SK-N-SH treated with all-trans-retinoic acid at 6 μM for 48 hours (cell line): ENCODE results near the gene NUP88.

Source experiments
- RARB ChIP-seq: fragments of 250-450 bp; sonication (Bioruptor Pico); IDR thresholded peaks from 2 replicates; pipeline ENCODE4 v1.8.0; 2021; ENCODE audit warnings: mild to moderate bottlenecking, moderate library complexity
- ZC3H10 ChIP-seq: fragments of 250-450 bp; sonication (Bioruptor Pico); IDR thresholded peaks from 2 replicates; pipeline ENCODE4 v1.5.1; 2021; ENCODE audit warnings: mild to moderate bottlenecking, moderate library complexity
- ZFP3 ChIP-seq: fragments of 250-450 bp; sonication (Bioruptor Pico); IDR thresholded peaks from 2 replicates; pipeline ENCODE4 v1.5.0; 2020; ENCODE audit warnings: mild to moderate bottlenecking, moderate library complexity
- TF ChIP-seq, protein P1 (sequence below): fragments of 250-450 bp; sonication (Bioruptor Pico); IDR thresholded peaks from 2 replicates; pipeline ENCODE4 v1.8.0; 2020; ENCODE audit warnings: mild to moderate bottlenecking, moderate library complexity, borderline replicate concordance

- TF ChIP-seq ZC3H10: no peak
- TF ChIP-seq, protein P1, sequence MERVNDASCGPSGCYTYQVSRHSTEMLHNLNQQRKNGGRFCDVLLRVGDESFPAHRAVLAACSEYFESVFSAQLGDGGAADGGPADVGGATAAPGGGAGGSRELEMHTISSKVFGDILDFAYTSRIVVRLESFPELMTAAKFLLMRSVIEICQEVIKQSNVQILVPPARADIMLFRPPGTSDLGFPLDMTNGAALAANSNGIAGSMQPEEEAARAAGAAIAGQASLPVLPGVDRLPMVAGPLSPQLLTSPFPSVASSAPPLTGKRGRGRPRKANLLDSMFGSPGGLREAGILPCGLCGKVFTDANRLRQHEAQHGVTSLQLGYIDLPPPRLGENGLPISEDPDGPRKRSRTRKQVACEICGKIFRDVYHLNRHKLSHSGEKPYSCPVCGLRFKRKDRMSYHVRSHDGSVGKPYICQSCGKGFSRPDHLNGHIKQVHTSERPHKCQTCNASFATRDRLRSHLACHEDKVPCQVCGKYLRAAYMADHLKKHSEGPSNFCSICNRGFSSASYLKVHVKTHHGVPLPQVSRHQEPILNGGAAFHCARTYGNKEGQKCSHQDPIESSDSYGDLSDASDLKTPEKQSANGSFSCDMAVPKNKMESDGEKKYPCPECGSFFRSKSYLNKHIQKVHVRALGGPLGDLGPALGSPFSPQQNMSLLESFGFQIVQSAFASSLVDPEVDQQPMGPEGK (CRISPR knock-in tag): no peak
- no peak for TF ChIP-seq ZFP3 (CRISPR knock-in tag)
- no peak for TF ChIP-seq RARB (CRISPR knock-in tag)
Measured at GRCh38 chr17:5468075-5468473, 48.6 kb upstream of the NUP88 start.
